Fibroblast of peridontal ligament (primary cell): ENCODE data around the gene ANP32E.

Experiments
- DNase-seq: peaks from one replicate; pipeline ENCODE4 v3.0.0-alpha.2; 2010; ENCODE audit errors: extremely low read depth

Gene ANP32E

DNA sequence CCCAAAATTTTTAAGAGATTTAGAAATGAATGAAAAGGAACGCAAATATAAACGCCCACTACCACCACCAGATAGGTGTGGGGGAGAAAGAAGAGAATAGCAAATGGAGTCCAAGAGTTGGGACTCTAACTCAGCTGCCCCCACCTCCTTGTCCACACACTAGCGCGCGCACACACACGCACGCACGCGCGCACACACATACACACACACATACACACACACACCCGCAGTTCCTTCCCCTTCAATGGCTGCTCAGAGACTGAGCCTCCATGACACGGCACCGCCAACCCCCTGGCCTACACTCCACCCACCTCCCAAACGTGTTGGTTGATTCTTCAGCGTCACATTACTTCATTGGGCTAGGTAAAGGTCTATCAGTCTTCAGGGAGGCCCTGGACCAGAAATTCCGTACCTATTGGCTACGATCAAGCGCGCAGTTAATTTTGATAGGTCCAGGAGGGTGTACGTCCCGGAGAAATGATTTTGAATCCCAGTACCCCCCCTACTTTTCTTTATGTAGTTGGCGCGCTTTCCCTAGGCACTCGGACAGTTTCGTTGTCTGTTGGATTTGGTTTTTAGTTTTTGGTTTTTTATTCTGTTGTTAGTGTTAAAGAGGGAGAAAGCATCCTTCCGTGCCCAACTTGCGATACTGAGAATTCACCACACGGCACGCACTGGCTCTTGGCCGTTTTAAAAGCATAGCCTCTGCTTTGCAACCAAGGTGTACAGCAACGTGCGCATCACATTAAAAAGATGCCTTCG is at the start of gene ANP32E:
TSS of gene ANP32E (minus strand) at position 261 of the 762 bp plus-strand sequence. CDS start 326 bp downstream, outside the sequence.
- DNase-seq, result peak; percentile 100

- no peak for DNase-seq
These were observed 47.3 kb upstream of the ANP32E start for GRCh38 chr1:150283260-150283659.

GRCh38 chr1:150282558-150282958 is 46.6 kb upstream of the ANP32E start:
- no peak for DNase-seq

DNA sequence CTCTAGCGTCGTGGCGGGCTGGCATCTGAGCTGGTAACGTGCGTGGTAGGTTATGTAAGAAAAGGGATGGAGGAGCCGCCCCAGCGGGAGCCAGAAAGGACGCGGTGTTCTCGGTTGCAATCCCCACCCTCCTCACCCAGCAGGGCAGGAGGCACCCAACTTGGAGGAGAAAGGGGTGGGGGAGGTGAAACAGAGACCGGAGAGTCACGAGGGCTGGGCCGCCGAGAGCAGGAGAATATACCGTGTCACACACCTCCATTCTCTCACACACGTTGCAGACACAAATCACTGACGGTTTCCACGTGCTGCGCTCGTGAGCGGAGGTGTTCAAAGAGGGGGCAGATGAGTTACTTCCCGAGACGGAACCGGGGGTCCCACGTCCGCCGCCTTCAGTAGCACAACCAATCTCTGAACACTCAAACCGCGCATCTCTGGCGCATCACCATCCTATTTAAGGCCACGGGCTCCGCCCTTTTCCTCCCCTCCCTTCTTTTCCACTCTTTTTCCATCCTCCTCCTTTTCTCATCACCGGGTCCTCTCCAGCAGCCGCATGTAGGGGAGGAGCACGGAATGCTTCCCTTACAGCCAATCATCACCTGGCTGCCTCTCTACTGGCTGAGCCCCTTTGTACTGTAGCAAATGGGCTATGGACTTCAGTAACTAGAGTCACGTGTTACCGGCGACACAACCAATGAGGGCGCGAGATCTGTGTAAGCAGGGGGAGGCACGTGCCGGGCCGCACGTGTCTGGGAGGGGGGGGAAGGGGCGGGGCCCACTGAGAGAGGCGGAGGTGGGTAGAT is 46.0 kb upstream of the ANP32E start, which contains the start of gene CIART:
TSS of gene CIART (plus strand) at position 797 of the 800 bp plus-strand sequence. CDS start 714 bp downstream, outside the sequence.
- DNase-seq, result peak; percentile 100

DNA sequence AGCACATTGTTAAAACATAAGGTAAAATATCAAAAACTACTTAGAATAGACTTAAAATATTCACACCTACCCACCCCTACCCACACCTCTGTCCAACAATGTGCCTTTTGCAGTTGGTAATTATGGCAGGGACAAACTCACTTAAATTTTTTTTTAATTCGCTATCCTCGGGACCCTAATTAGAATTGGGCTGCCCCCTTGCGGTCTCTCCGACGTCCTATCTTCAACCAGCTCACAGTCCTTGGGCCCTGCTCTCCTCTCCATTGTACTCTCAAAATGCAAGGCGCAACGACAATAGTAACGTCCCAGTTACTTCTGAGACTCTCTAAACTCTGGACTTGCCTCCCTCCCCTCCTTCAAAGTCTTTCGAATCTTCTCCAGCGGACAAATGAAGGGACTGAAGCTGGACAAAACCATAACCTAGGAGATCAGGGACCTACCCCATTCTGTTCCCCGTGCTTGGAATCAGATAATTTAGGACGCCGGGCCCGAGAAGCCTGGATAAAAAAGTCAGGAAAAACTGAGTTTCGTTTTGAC is 45.4 kb upstream of the ANP32E start:
- peak; percentile 82 for DNase-seq

DNA sequence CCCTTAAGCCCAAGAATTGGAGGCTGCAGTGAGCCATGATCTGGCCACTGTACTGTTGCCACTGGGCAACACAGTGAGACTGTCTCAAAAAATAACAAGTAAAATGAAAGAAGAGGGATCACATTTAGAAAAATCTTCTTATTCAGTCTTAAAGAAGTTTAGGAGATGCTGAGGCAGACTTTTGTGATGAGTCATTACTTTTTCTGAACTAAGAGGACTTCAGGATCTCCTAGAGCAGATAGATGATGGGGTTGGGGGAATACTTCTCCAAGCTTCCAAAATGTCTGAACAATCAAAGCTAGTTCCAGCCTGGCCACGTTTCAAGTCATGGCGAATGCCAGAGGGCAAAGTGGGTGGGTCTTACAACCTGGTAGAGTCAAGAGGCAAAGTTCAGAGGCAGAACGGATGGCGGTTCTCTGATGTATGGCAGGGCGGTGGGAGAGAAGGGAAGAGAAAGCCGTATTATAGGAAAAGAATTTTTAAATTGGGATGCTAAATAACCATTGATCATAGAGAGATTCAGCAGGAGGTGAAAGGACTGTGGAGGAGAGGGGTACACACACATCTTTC is 44.3 kb upstream of the ANP32E start:
- no peak for DNase-seq

- DNase-seq, result peak; percentile 51
These were observed 37.4 kb upstream of the ANP32E start for GRCh38 chr1:150273311-150273710.

- DNase-seq, result no peak
These were observed 35.5 kb upstream of the ANP32E start for GRCh38 chr1:150271291-150271959.

DNA sequence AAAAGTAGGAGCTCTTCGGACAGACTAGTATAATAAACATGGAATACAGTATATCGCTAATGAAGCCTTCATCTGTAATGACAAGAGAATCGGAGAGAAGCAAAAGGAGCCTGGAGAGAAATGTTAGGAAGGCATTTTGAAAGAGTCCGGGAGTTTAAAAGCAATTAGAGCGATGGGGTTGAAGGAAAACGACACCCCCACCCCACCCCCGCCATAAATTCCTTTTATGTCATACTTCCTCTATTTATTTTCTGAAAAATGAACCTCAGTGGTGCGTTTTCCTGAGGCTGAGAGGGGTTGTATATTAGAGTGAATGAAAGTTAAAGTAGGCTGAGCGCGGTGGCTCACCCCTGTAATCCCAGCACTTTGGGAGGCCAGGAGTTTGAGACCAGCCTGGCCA is 33.5 kb upstream of the ANP32E start:
- no peak for DNase-seq

DNA sequence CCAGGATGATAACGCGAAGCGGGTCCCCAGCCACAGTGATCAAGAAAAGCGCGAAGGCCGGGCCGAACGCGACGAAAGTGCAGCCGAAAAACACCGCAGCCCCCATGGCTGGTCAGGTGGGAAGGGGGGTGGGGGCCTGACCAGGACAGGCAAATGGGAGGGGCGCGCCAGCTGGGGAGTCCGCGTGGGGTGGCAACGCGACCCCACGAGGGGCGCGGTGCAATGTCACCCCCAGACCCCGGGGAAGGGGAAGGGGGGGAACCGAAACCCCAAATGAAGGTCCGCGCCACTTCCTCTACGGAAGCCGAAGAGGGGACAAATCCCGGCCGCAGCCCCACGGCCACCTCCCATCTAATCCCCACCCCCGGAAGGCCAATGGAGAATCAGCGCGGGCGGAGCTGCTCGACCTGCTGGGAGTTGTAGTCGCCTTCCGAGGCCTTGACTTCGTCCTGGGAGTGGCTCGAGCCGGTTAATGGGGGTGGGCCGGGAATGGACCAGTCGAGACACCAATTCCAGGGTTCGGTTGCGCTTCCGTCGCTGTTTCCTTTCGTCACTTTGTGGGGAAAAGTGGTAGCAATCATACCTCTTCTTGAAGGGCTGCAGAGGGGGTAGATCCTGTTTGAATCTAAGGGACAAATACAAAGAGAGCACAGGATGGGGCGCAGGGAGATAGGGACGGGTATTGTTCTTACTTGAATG is 32.9 kb upstream of the ANP32E start, which contains the start of gene APH1A:
TSS of gene APH1A (minus strand) at position 312 of the 699 bp plus-strand sequence. CDS start at position 106, 206 bp downstream.
- peak; percentile 95 for DNase-seq

- DNase-seq, result peak; percentile 31
These were observed 32.4 kb upstream of the ANP32E start for GRCh38 chr1:150268340-150268704.

DNA sequence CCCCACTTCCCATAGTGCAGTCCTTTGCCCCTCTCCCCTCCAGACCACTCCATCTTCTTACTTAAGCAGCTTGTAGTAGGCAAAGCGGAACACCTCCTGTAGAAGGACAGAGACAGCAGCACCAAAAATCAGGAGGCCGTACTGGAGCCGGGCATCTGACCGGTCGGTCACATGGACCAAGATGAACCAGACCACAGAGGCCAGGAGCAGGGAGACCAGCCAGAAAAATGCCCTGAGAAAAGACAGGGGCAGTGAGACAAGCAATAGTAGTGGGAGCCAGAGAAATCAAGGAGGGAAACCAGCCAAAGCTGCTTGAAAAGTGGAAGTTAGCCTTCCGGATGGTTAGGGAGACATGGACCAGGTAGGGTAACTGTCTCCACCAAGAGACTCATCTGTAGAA is 32.0 kb upstream of the ANP32E start:
- DNase-seq, result peak; percentile 15

DNA sequence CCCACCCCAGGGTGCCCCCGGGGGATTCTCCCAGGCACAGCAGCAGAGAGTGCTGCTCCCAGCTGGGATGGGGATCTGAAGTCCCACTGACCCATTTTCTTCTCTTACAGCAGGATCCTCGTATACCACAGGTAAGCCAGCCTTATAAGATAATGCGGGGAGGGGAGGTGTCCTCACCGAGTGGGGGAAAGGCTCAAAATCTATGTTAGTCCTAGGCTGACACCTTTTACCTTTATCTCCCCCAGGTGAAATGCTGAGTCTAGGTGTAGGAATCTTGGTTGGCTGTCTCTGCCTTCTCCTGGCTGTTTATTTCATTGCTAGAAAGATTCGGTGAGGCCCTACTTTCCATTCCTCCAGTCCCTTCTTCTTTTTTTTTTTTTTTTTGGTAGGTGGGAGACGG is 27.6 kb upstream of the ANP32E start:
- no peak for DNase-seq

DNA sequence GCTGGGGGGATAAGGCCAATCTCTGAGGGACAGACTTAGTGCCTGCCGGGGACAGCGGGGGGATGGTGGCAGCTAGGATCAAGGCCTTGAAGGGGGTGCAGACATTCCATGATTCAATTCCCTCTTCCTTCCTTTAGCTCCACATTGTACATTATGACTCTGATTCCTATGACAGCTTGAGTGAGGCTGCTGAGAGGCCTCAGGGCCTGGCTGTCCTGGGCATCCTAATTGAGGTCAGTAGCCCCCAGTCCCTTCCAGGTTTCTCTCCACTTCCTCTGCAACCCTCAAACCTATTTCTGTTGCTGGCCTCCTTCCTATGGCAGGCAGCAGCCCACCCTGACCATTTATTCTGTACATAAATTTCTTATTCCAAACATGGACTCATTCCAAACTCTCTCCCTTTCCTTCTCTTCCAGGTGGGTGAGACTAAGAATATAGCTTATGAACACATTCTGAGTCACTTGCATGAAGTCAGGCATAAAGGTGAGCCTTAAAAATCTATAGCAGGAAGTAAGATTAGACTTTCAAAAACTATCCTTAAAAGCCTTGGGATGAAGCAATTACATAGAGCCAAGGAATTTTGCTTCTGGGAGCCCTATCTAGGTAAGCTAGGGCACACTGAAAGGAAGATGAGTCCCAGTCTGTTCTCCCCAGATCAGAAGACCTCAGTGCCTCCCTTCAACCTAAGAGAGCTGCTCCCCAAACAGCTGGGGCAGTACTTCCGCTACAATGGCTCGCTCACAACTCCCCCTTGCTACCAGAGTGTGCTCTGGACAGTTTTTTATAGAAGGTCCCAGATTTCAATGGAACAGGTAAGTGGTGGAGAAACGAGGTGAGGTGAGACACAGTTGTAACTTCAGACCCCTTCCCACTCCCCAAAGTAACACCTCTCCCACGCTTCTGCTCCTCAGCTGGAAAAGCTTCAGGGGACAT is 26.7 kb upstream of the ANP32E start:
- no peak for DNase-seq

DNA sequence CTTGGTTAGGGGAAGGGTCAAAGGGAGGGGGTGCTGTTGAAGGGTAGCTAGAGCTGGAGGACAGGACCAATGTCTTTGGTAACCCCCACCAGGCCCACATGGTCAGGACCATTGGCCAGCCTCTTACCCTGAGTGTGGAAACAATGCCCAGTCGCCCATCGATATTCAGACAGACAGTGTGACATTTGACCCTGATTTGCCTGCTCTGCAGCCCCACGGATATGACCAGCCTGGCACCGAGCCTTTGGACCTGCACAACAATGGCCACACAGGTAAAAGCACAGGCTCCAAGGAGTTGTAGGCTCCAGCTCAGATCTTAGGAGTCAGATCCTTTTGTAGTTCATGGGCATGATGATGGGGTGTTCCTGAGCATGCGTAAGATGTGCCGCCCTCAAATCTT is 25.5 kb upstream of the ANP32E start:
- no peak for DNase-seq

DNA sequence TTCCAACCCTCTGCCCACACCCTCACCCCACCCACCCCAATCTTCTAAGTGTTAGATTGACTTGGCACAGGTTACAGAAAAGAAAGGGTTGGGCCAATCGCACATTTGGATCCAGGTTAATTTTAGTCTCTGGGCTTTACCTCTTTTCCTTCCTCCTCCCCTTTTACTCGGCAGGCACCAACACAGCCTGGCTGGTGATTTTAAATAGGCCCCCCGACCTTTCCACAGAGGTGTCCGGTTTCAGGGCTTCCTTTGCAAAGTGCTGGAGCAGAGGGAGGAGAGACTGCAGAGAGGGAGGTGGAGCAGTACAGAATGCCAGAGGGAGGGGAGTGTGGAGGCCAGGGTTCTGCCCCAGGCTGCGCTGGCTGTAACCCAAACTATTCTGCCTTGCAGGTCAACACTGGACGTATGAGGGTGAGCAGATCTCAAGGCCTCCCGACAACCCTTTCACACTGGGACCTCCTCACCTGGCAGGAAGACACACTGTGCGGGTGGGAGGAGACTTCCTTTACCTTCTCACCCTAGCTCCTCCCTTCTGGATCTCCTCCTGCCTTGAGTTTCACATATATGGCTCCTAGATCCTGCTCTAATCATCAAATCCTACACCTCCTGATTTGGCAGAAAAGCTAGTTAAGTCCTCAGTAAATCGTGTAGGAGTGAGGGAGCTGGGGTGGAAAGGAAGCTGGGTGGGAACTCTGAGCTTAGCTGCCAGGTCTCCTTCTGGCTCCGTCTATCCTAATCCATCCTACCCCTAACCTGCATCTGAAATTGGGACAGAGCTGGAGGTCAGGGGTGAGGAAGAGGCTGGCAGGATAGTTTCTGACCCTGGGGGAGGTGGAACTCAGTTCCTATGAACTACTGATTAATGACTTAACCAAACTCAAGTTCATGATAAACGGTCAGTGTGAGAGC is 24.1 kb upstream of the ANP32E start:
- DNase-seq, result peak; percentile 17

- DNase-seq, result no peak
These were observed 23.3 kb upstream of the ANP32E start for GRCh38 chr1:150259217-150259616.

DNA sequence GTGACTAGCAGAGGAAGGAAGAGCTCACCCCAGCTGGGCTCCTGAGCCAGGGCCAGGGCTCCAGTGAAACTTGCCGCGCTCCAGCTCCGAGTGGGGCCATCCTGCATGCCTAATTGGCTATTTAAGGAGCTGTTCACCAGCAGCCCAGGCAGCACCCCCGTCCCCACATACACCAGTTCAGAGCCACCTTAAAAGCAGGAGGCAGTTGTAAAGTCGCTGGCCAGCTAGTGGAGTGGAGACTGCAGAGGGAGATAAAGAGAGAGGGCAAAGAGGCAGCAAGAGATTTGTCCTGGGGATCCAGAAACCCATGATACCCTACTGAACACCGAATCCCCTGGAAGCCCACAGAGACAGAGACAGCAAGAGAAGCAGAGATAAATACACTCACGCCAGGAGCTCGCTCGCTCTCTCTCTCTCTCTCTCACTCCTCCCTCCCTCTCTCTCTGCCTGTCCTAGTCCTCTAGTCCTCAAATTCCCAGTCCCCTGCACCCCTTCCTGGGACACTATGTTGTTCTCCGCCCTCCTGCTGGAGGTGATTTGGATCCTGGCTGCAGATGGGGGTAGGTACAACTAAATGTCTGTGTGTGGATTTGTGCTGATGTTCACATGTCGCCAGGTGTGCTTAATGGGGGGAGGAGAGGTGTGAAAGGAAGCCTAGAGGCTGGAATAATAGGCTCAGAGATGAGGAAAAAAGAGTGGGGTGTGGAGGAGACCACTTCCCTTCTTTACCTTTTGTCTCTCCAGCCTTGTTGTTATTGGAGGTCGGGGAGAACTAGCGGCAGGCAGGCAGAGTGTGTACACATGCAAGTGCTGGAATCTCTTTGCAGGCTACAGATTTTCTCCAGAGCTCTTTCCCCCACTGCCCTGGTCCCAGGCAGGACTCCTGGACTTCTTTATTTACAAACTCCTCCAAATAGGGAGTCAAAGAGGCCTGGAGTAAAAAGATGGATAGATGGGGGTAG is 22.0 kb upstream of the ANP32E start, which contains the start of gene CA14:
TSS of gene CA14 (plus strand) at position 151 of the 962 bp plus-strand sequence. CDS start at position 506, 355 bp downstream.
- peak; percentile 10 for DNase-seq
